DOHH2 (cell line): Measurements from ENCODE around the gene COPA.
A peak's percentile ranks its signal among the peaks of the same experiment; 100 is the strongest.

Experiments
- H3F3A ChIP-seq: fragments of 200-600 bp; sonication (generic), shearing (Covaris generic); 2 replicates; pipeline ENCODE4 v1.6.0; 2016; ENCODE audit warnings: antibody characterized with exemption, mild to moderate bottlenecking; ENCODE audit not compliant: control insufficient read depth, insufficient read depth
- H3K27ac ChIP-seq: fragments of 200-600 bp; sonication (generic); 2 replicates; pipeline ENCODE4 v1.5.1; 2014; ENCODE audit warnings: low read depth, mild to moderate bottlenecking, low read length, moderate library complexity
- H3K27me3 ChIP-seq: fragments of 200-600 bp; sonication (generic); 2 replicates; pipeline ENCODE4 v1.6.1; 2014; ENCODE audit warnings: mild to moderate bottlenecking, low read length, mixed read lengths; ENCODE audit not compliant: control insufficient read depth
- H3K36me3 ChIP-seq: fragments of 200-600 bp; sonication (generic); 2 replicates; pipeline ENCODE4 v1.6.1; 2014; ENCODE audit warnings: mild to moderate bottlenecking, low read length, moderate library complexity, mixed read lengths; ENCODE audit not compliant: control insufficient read depth
- H3K4me1 ChIP-seq: fragments of 200-600 bp; sonication (generic); 2 replicates; pipeline ENCODE4 v1.6.1; 2014; ENCODE audit warnings: mild to moderate bottlenecking, low read length, mixed read lengths; ENCODE audit not compliant: control insufficient read depth
- H3K4me2 ChIP-seq: fragments of 200-600 bp; sonication (generic); 2 replicates; pipeline ENCODE4 v1.6.0; 2014; ENCODE audit warnings: mild to moderate bottlenecking, low read length, moderate library complexity
- H3K4me3 ChIP-seq: fragments of 200-600 bp; sonication (generic); 2 replicates; pipeline ENCODE4 v1.5.1; 2014; ENCODE audit warnings: mild to moderate bottlenecking, low read length, mixed read lengths
- H3K79me2 ChIP-seq: fragments of 200-600 bp; sonication (generic); 2 replicates; pipeline ENCODE4 v1.6.1; 2014; ENCODE audit warnings: mild to moderate bottlenecking, low read length, mixed read lengths; ENCODE audit not compliant: control insufficient read depth
- H3K9me2 ChIP-seq: fragments of 200-600 bp; sonication (generic); replicated peaks from 2 replicates; pipeline ENCODE4 v1.6.1; 2014; ENCODE audit warnings: mild to moderate bottlenecking, low read length, mixed read lengths; ENCODE audit not compliant: control insufficient read depth
- H3K9me3 ChIP-seq: fragments of 200-600 bp; sonication (generic); 2 replicates; pipeline ENCODE4 v1.6.1; 2014; ENCODE audit warnings: antibody characterized with exemption, low read length, mixed read lengths; ENCODE audit not compliant: control insufficient read depth, insufficient read depth
- H4K20me1 ChIP-seq: fragments of 200-600 bp; sonication (generic); 2 replicates; pipeline ENCODE4 v1.6.0; 2014; ENCODE audit warnings: low read depth, mild to moderate bottlenecking, antibody characterized with exemption, low read length, moderate library complexity; ENCODE audit not compliant: control insufficient read depth, insufficient read depth
- CTCF ChIP-seq: fragments of 200-600 bp; sonication (generic); IDR thresholded peaks from one replicate; pipeline ENCODE4 v1.5.1; 2014; ENCODE audit warnings: antibody characterized with exemption, mild to moderate bottlenecking, low read depth, low read length; ENCODE audit not compliant: poor library complexity, severe bottlenecking
- EZH2phosphoT487 ChIP-seq: fragments of 200-600 bp; sonication (generic); IDR thresholded peaks from 2 replicates; pipeline ENCODE4 v1.6.1; 2017; ENCODE audit warnings: borderline replicate concordance, mild to moderate bottlenecking, antibody characterized with exemption, low read length, moderate library complexity, mixed read lengths

COPA gene

GRCh38 chr1:160354388-160354985 lies 11.4 kb upstream of the COPA start:
- Histone ChIP-seq H3K4me2 (no peak overlapping the region), H3K27ac (no peak overlapping the region), H3K36me3 (peaks cover 87% of the 10 kb centered on the region), H3K4me1 (no peaks in the 10 kb centered on the region), H3K79me2 (no peaks in the 10 kb centered on the region), H3F3A (no peaks in the 10 kb centered on the region), H3K9me2 (no peaks in the 10 kb centered on the region), H3K27me3 (no peaks in the 10 kb centered on the region), H4K20me1 (no peaks in the 10 kb centered on the region), H3K9me3 (no peaks in the 10 kb centered on the region), H3K4me3 (no peak overlapping the region)
- TF ChIP-seq EZH2phosphoT487: no peak
- peak; percentile 81 for TF ChIP-seq CTCF

GRCh38 chr1:160353223-160353622 lies 10.2 kb upstream of the COPA start:
- H3K4me2 ChIP-seq: no peak overlapping the region
- TF ChIP-seq EZH2phosphoT487 (no peak), CTCF (no peak)
- H4K20me1 ChIP-seq: no peaks in the 10 kb centered on the region
- no peaks in the 10 kb centered on the region for H3K27me3 ChIP-seq
- H3K79me2 ChIP-seq: no peaks in the 10 kb centered on the region
- no peaks in the 10 kb centered on the region for H3K9me2 ChIP-seq
- no peaks in the 10 kb centered on the region for H3K4me1 ChIP-seq
- no peaks in the 10 kb centered on the region for H3F3A ChIP-seq
- H3K9me3 ChIP-seq: no peaks in the 10 kb centered on the region
- H3K4me3 ChIP-seq: no peak overlapping the region
- peaks cover 95% of the 10 kb centered on the region for H3K36me3 ChIP-seq
- H3K27ac ChIP-seq: no peak overlapping the region

- H3K9me3 ChIP-seq: no peaks in the 10 kb centered on the region
- H3K4me2 ChIP-seq: no peak overlapping the region
- TF ChIP-seq EZH2phosphoT487 (no peak), CTCF (no peak)
- no peaks in the 10 kb centered on the region for H3K4me1 ChIP-seq
- no peak overlapping the region for H3K4me3 ChIP-seq
- no peaks in the 10 kb centered on the region for H3F3A ChIP-seq
- no peaks in the 10 kb centered on the region for H3K79me2 ChIP-seq
- no peak overlapping the region for H3K27ac ChIP-seq
- H4K20me1 ChIP-seq: no peaks in the 10 kb centered on the region
- no peaks in the 10 kb centered on the region for H3K9me2 ChIP-seq
- H3K36me3 ChIP-seq: peaks cover 94% of the 10 kb centered on the region
- H3K27me3 ChIP-seq: no peaks in the 10 kb centered on the region
These were observed 9.5 kb upstream of the COPA start for GRCh38 chr1:160352555-160352954.
